Raji (cell line): ENCODE measurements around the gene COIL.

Experiments
- POLR2A ChIP-seq: IDR thresholded peaks from 2 replicates; pipeline ENCODE4 v1.6.1; 2011; ENCODE audit warnings: low read depth, low read length, control low read depth; ENCODE audit not compliant: insufficient read depth

The COIL gene

DNA sequence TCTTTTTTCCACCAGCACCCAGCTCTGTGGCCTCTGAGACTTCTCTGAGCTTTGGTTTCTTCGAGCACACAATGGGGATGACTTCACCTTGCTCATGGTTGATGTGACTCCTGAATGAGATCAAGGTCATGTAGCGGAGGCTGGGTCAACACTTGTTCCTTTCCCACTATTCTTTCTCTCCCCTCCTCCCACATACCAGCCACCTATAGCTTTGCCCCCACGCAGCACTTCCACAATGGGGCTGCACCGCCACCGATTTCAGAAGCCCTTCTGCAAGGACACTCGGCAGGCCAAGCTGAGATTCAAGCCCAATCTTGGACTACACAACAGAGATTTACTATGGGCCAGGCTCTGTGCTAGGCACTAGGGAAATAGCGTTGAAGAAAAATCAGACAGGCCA lies 61.4 kb downstream of the COIL start:
- TF ChIP-seq POLR2A: no peak

DNA sequence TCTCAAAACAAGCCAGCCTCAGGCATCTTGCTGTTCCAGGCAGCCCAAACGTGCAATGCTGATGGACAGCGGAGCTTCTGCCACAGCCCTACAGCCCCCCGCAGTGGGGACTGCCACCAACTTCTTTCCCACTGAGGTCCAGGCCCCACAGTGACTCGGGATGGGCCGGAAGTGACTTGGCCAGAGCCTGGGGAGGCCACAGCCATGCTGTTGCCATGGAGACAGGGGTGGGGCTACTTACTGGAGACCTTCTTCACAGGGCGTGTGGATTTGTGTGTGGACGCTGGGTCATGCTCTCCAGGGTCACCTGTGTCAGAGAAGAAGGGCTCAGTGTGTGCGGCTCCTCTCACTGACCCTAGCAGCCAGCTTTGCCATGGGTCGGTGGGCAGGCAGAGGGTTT lies 62.0 kb downstream of the COIL start:
- no peak for TF ChIP-seq POLR2A

DNA sequence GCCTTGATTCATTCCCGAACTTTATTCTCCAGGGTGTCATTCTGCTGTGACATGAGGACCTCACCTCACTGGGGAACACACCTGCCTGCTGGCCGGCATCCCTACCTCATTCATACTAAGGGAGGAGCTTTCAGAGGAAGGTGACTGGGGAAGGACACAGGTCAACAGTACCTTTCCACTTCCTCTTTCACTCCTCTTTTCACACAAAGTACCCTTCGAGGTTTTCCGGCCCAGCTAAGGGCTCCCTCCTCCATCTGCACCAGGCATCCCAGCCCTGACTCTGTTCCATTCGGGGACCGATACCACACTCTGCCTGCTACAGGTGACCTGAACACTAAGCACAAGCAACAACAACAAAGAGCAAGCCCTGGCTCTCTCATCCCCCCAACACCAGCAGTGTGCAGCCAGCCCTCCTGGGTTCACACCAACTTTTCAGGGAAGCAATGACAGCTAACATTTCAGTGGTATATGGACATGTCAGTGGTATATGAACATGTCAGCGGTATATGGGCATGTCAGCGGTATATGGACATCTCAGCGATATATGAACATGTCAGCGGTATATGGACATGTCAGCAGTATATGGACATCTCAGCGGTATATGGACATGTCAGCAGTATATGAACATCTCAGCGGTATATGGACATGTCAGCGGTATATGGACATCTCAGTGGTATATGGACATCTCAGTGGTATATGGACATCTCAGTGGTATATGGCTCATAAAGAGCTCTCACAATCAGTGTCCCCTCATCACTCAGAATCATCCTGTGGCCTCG lies 63.0 kb downstream of the COIL start:
- TF ChIP-seq POLR2A: 0 out of 2 replicates have a peak, but pooled peaks have one; percentile 13

DNA sequence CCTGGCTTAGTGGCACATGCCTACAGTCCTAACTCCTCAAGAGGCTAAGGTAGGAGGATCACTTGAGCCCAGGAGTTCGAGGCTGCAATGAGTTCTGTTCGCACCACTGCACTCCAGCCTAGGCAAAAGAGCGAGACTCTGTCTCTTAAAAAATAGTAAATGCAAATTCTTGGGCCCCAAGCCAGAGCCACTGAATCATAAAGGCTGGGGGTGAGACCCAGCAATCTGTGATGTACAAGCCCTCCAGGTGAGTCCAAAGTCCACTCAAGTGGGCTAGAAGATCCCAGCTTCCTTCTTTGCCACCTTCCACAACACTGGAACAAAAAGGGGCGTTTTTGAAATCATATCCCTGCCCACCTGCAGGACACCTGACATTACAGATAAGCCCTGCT lies 63.9 kb downstream of the COIL start:
- no peak for TF ChIP-seq POLR2A

DNA sequence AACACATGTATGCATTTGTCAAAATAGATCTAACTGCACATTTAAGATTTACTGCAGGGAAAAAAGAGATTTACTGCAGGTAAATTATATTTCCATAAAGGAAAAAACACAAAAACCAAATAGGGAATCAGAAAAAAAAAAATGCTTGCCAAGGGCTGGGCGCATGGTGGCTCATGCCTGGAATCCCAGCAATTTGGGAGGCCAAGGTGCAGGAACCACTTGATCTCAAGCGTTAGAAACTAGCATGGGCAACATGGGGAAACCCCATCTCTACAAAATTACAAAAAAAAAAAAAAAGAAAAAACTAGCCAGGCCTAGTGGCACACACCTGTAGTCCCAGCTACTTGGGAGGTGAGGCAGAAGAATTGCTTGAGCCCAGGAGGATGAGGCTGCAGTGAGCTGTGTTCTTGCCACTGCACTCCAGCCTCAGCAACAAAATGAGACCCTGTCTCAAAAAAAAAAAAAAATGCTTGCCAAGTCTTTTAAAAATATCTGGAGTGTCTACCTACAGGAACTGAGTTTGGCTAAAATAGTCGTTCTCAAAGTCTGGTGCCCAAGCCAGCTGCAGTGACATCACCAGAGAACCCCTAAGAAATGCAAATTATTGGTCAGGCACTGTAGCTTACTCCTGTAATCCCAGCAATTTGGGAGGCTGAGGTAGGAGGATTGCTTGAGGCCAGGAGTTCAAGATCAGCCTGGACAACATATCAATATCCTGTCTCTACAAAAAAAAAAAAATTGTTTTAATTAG lies 64.5 kb downstream of the COIL start:
- TF ChIP-seq POLR2A: no peak

DNA sequence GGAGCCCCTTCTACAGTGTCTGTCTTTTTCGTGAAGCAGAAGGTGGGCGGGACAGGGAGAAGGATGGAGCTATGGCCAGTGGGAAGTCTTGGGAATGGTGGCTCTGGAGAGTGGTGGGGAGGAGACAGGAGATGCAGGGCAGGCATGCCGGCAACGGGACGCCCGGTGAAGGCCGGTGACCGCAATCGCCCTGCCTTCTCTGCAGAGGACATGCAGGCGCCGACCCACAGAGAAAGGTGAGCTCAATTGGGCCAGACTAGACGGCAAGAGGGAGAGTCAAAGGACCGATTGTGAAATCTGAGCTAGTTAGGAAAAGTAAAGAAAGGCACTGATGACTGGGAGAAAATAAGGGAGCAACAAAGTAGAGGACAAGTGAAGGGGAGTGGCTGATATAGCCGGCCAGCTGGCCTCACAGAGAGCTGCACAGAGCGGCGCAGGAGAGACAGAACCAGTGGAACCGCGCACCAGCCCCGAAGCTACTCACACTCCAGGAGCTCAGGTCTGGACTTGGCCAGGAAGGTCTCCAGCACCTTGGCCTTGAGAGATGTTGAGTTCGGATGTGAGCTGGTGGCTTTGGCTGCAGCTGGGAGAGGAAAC lies 65.9 kb downstream of the COIL start:
- TF ChIP-seq POLR2A: no peak

DNA sequence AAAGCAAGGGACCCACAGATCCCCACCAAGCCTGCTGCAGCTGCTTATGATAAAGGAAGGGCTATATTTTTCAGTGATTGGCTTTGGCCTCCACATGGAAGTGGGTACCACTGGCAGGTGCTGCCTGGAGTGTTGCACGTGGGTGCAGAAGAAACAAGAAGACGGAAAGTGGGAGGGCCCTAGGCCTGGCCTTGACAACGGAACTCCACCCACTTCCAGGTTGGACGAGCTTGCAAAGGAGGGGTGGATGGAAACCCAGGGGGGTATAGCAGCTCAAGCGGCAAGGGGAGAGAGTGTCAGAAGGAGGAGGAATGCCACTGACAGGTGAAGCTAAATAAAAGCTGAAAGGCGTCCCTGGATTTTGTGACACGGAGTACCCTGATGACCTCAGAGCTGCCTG lies 67.3 kb downstream of the COIL start:
- TF ChIP-seq POLR2A: no peak

DNA sequence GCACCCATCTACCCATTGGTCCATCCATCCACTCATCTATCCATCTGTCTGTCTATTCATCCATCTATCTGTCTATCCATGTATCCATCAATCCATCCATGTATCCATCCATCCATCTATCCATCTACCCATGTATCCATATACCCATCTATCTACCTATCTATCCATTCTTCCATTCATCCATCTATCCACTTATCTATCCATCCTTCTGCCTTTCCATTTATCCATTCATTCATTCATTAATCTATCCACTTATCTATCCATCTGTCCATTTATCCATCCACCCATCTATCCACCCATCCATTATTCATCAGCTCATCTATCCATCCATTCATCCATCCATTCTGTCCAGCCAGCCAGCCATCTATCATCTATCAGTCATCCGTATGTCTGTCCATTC lies 68.5 kb downstream of the COIL start:
- no peak for TF ChIP-seq POLR2A

DNA sequence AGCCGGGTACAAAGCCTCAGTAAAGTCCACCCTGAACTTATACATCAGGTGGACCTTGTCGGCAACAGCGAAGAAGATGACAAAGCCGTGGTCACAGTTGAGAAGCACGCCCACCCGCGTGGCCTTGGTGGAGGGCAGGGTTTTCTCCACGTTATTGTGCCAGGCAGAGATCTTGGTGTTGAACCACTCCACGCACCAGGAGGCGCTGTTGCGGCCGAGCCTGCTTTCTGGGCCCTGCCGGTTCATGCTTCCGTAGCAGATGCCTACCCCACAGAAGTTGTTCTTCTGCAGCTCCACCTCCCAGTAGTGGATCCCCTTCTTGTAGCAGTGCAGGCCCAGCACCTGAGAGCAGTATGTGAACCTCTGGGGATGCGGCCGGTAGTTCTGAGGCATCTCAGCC lies 69.1 kb downstream of the COIL start:
- TF ChIP-seq POLR2A: no peak

DNA sequence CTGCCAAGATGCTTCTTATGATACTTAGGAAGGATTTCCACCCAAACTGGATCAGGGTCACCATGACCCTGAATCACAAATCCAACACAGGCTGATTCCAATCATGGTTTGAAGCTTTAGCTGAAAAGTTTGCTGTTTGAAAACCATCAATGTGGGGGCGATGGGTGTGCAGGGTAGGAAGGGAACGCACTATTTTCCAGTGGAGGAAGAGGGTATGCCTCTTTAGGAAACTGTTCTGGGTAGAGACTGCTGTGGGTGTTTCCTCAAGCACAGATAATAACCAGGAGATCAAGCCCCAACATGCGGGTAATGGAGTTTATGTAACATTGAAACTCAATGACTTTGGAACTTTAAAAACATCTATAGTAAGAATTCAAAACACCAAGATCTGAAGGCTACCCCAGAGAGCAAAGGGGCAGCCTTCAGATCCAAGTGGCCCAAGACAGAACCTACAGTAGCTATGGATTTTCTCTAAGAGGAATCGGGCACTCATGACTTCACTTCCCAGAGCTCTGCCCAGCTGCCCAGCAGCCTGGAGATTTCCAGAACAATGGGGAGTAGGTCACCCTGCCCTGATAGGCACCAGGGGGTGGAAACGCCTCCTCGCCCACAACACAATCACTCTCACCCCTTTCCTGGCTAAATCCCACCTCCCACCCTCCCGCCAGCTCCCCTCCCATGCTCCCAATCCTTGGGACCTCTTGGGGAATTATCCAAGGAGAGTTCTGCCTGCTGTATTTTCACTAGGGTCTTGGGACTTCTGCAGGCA lies 69.8 kb downstream of the COIL start:
- TF ChIP-seq POLR2A: no peak

DNA sequence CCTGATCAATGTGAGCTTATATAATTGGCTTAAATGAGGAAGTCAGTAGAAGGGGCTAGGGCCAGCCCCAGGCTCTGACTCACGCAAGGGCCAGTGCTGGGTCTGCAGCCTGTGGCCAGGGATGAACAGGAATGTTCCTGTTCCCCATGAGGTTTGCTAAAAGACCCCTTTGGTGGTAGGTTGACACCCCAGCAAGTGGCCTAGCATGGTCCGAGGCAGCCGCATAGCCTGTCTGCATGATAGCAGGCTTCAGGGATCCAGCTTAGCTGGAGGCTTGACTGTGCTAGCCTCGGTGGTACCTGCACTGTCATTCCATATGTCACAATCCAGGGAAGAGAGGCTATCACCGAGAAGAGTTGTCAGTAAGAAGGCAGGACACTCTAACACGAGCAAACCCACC lies 70.5 kb downstream of the COIL start:
- no peak for TF ChIP-seq POLR2A
